Uterus (tissue), 2 donors: ENCODE results near the gene RILPL2.

ENCODE experiments used
- POLR2A ChIP-seq, 2 donors: fragments of 450-650 bp; IDR thresholded peaks; one replicate each; pipeline ENCODE4 v1.6.1; 2016; ENCODE audit warnings: antibody characterized with exemption in 2 of 2, mild to moderate bottlenecking in 1 of 2, moderate library complexity in 1 of 2
- TF ChIP-seq, protein P1 (sequence below), 4 experiments: fragments of 200-600 bp in 2 of 4; fragments of 450-650 bp in 2 of 4; sonication (generic) in 2 of 4; IDR thresholded peaks; one replicate each; pipeline ENCODE4 v1.5.1; 2016 to 2019; ENCODE audit warnings: antibody characterized with exemption in 4 of 4, mild to moderate bottlenecking in 2 of 4, moderate library complexity in 1 of 4

DNA sequence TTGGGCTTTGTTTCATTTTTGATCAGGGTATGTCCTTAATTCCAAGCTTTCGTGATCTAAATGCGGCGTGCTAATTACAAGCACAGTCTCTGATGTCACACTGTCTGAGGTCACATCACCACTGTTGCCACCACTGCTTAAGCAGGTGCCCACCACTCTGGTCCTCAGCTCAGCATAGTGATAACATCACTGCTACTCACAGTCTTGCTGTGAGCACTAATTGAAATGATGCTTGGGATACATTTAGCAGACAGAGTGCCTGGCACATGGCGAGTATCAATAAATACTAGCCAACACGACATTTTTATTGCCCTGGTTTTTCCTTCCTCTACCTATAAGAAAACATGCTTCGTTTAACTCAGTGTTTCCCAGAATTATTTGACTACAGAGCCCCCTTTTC, 7.9 kb downstream of the RILPL2 start:
- TF ChIP-seq, protein P1, sequence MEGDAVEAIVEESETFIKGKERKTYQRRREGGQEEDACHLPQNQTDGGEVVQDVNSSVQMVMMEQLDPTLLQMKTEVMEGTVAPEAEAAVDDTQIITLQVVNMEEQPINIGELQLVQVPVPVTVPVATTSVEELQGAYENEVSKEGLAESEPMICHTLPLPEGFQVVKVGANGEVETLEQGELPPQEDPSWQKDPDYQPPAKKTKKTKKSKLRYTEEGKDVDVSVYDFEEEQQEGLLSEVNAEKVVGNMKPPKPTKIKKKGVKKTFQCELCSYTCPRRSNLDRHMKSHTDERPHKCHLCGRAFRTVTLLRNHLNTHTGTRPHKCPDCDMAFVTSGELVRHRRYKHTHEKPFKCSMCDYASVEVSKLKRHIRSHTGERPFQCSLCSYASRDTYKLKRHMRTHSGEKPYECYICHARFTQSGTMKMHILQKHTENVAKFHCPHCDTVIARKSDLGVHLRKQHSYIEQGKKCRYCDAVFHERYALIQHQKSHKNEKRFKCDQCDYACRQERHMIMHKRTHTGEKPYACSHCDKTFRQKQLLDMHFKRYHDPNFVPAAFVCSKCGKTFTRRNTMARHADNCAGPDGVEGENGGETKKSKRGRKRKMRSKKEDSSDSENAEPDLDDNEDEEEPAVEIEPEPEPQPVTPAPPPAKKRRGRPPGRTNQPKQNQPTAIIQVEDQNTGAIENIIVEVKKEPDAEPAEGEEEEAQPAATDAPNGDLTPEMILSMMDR (IDR thresholded peaks at IDR 0.05): no peak
- TF ChIP-seq POLR2A (IDR thresholded peaks at IDR 0.05): no peak
